Pons (tissue), 1 donor: Measurements from ENCODE around the gene C3orf70.

Experiments
- DNase-seq: peaks from one replicate; pipeline ENCODE4 v3.0.0-alpha.2; 2016; ENCODE audit warnings: low spot score

Gene C3orf70

GRCh38 chr3:185087419-185087818, 65.4 kb downstream of the C3orf70 start:
- DNase-seq, result no peak

GRCh38 chr3:185084901-185085300, 68.0 kb downstream of the C3orf70 start:
- DNase-seq, result peak; percentile 59

- no peak for DNase-seq
Measured at GRCh38 chr3:185084402-185084801, 68.5 kb downstream of the C3orf70 start.

GRCh38 chr3:185082829-185083228, 70.0 kb downstream of the C3orf70 start:
- no peak for DNase-seq

- DNase-seq, result no peak
Measured at GRCh38 chr3:185082149-185082548, 70.7 kb downstream of the C3orf70 start.

- no peak for DNase-seq
Measured at GRCh38 chr3:185081521-185081920, 71.3 kb downstream of the C3orf70 start.

GRCh38 chr3:185079625-185080024, 73.2 kb downstream of the C3orf70 start:
- DNase-seq, result no peak

- DNase-seq, result no peak
Measured at GRCh38 chr3:185076219-185076618, 76.6 kb downstream of the C3orf70 start.

- DNase-seq, result no peak
Measured at GRCh38 chr3:185075547-185075946, 77.3 kb downstream of the C3orf70 start.

GRCh38 chr3:185071287-185071800, 81.5 kb downstream of the C3orf70 start:
- DNase-seq, result no peak

GRCh38 chr3:185070491-185071286, 82.2 kb downstream of the C3orf70 start:
- no peak for DNase-seq

- DNase-seq, result no peak
Measured at GRCh38 chr3:185069037-185070030, 83.5 kb downstream of the C3orf70 start.

- DNase-seq, result no peak
Measured at GRCh38 chr3:185067173-185067572, 85.7 kb downstream of the C3orf70 start.

GRCh38 chr3:185066251-185066650, 86.6 kb downstream of the C3orf70 start:
- DNase-seq, result no peak

GRCh38 chr3:185065059-185065458, 87.8 kb downstream of the C3orf70 start:
- DNase-seq, result no peak

GRCh38 chr3:185063431-185063830, 89.4 kb downstream of the C3orf70 start:
- no peak for DNase-seq

GRCh38 chr3:185062191-185062590, 90.7 kb downstream of the C3orf70 start:
- DNase-seq, result no peak

- DNase-seq, result no peak
Measured at GRCh38 chr3:185060655-185061054, 92.2 kb downstream of the C3orf70 start.

- no peak for DNase-seq
Measured at GRCh38 chr3:185059766-185060165, 93.1 kb downstream of the C3orf70 start.

- no peak for DNase-seq
Measured at GRCh38 chr3:185058796-185059195, 94.1 kb downstream of the C3orf70 start.

- no peak for DNase-seq
Measured at GRCh38 chr3:185057829-185058228, 95.0 kb downstream of the C3orf70 start.

GRCh38 chr3:185056908-185057307, 96.0 kb downstream of the C3orf70 start:
- DNase-seq, result no peak

GRCh38 chr3:185052631-185053030, 100.2 kb downstream of the C3orf70 start:
- DNase-seq, result no peak
